Right renal cortex interstitium (tissue), 3 donors: Measurements from ENCODE around the gene PEG3. TPM values are rescaled to one million over a fixed set of nuclear protein-coding genes. Genes with fewer than 3 reads are reported as not detected.

ENCODE experiments used
- DNase-seq, 3 donors: peaks; one replicate each; pipeline ENCODE4 v3.0.0-alpha.2; 2013; ENCODE audit warnings: low read depth in 3 of 3, low spot score in 2 of 3
- polyA plus RNA-seq, 3 donors: library from polyadenylated mRNA; unstranded; fragments of 120-200 nt; gene quantifications; one replicate each; pipeline ENCODE4 v1.2.1, GENCODE V29; 2013; ENCODE audit not compliant: insufficient read length in 3 of 3

PEG3 gene
- polyA plus RNA-seq, 3 donors: 47.6 to 90.9 (median 73.2) TPM

- DNase-seq: no peak
Measured at GRCh38 chr19:56811480-56811879, 29.0 kb downstream of the PEG3 start.

- no peak for DNase-seq
Measured at GRCh38 chr19:56810260-56810659, 30.3 kb downstream of the PEG3 start.

GRCh38 chr19:56808717-56809392, 31.7 kb downstream of the PEG3 start:
- no peak for DNase-seq

- no peak for DNase-seq
Measured at GRCh38 chr19:56806639-56807038, 33.9 kb downstream of the PEG3 start.

Other genes starting within 250 kb of the PEG3 start
- gene ZNF71, start 245.4 kb downstream of the PEG3 start, polyA plus RNA-seq: 1 to 10 TPM; 8.4 to 9.2 (median 8.5) TPM
- 1 to 10 TPM; 1.2 to 1.4 (median 1.3) TPM for gene SMIM17, start 197.6 kb downstream of the PEG3 start, polyA plus RNA-seq
- 1 to 10 TPM; 4.1 to 4.8 (median 4.8) TPM for gene ZNF835, start 169.0 kb downstream of the PEG3 start, polyA plus RNA-seq
- 1 to 10 TPM in 2 of 3 donors, under 1 TPM in 1; 0.76 to 2.6 (median 1.1) TPM for gene ZIM2, start within 50 bp of the PEG3 start, polyA plus RNA-seq